B cell (primary cell): ENCODE data around the gene RTN4RL1. TPM values are rescaled to one million over a fixed set of nuclear protein-coding genes. Genes with fewer than 3 reads are reported as not detected.

Source experiments
- ATAC-seq: fragments of 200-7000 bp; cut with Tn5 transposase; one replicate; pipeline ENCODE4 v1.10.0; 2021; ENCODE audit warnings: low read depth, mild to moderate bottlenecking, moderate number of reproducible peaks, moderate library complexity
- CTCF ChIA-PET: fragments of 350-600 bp; sonication (Branson Sonifier 250); formaldehyde crosslinking; loops from one replicate; lab custom pipeline; 2021; ENCODE audit warnings: antibody characterized with exemption, inconsistent platforms; lab: Charles Lee
- POLR2A ChIA-PET: fragments of 350-600 bp; sonication (Branson Sonifier 250); formaldehyde crosslinking; loops from one replicate; lab custom pipeline; 2021; ENCODE audit warnings: antibody characterized with exemption; lab: Charles Lee
- DNase-seq: peaks from one replicate; pipeline ENCODE4 v3.0.0; 2013
- H2AFZ ChIP-seq: 2 replicates; pipeline ENCODE4 v1.6.1; 2012; ENCODE audit warnings: mild to moderate bottlenecking, low read depth, low read length; ENCODE audit not compliant: insufficient read depth, poor library complexity, severe bottlenecking
- H3K27ac ChIP-seq, 2 donors: 1 replicate in 1 of 2; 2 replicates in 1 of 2; pipeline ENCODE4 v1.5.1; 2012 to 2013; ENCODE audit warnings: low read length in 2 of 2, mild to moderate bottlenecking in 2 of 2, moderate library complexity in 1 of 2
- H3K27me3 ChIP-seq, 4 experiments: fragments of 200-600 bp in 1 of 4; sonication (generic) in 1 of 4; replicated peaks in 1 of 4; 1 replicate in 2 of 4; 2 replicates in 2 of 4; pipeline versions ENCODE4 v1.6.1 to v1.7.0; 2013 to 2016; ENCODE audit warnings: low read length in 3 of 4, mild to moderate bottlenecking in 2 of 4, mixed read lengths in 1 of 4, moderate library complexity in 1 of 4; ENCODE audit not compliant: insufficient read depth in 4 of 4, control insufficient read depth in 3 of 4; ENCODE audit errors: control extremely low read depth in 1 of 4
- H3K36me3 ChIP-seq, 2 experiments: replicated peaks in 1 of 2; 1 replicate in 1 of 2; 2 replicates in 1 of 2; pipeline versions ENCODE4 v1.6.1 to v1.7.1; 2013; ENCODE audit warnings: low read length in 1 of 2; ENCODE audit not compliant: insufficient read depth in 2 of 2, control insufficient read depth in 1 of 2; ENCODE audit errors: control extremely low read depth in 1 of 2, extremely low read depth in 1 of 2
- H3K4me1 ChIP-seq, 2 donors: fragments of 200-600 bp in 1 of 2; sonication (generic) in 1 of 2; 1 replicate in 1 of 2; 2 replicates in 1 of 2; pipeline versions ENCODE4 v1.5.1 to v1.6.1; 2013 to 2017; ENCODE audit warnings: low read length in 2 of 2; ENCODE audit not compliant: control insufficient read depth in 2 of 2, insufficient read depth in 2 of 2
- H3K4me2 ChIP-seq: replicated peaks from 2 replicates; pipeline ENCODE3; 2012; ENCODE audit warnings: mild to moderate bottlenecking, low read depth, low read length; ENCODE audit not compliant: poor library complexity, severe bottlenecking
- H3K4me3 ChIP-seq, 5 experiments: fragments of 200-600 bp in 1 of 5; sonication (generic) in 1 of 5; 1 replicate in 3 of 5; 2 replicates in 2 of 5; pipeline versions ENCODE4 v1.5.1 to v1.7.0; 2011 to 2016; ENCODE audit warnings: low read length in 4 of 5, mild to moderate bottlenecking in 4 of 5, low read depth in 2 of 5, control low read depth in 1 of 5, moderate library complexity in 1 of 5; ENCODE audit not compliant: insufficient read depth in 1 of 5; ENCODE audit errors: control extremely low read depth in 1 of 5, extremely low read depth in 1 of 5
- H3K79me2 ChIP-seq: fragments of 200-600 bp; sonication (generic); one replicate; pipeline ENCODE4 v1.6.0; 2016; ENCODE audit warnings: low read length; ENCODE audit not compliant: control insufficient read depth, insufficient read depth
- H3K9ac ChIP-seq: fragments of 200-600 bp; sonication (generic); 2 replicates; pipeline ENCODE4 v1.6.1; 2017; ENCODE audit warnings: mild to moderate bottlenecking, low read length, moderate library complexity
- H3K9me3 ChIP-seq, 3 donors: one replicate each; pipeline versions ENCODE4 v1.6.1 to v1.7.1; 2013; ENCODE audit warnings: low read length in 2 of 3; ENCODE audit not compliant: control insufficient read depth in 2 of 3, insufficient read depth in 1 of 3; ENCODE audit errors: control extremely low read depth in 1 of 3
- H4K20me1 ChIP-seq: 2 replicates; pipeline ENCODE4 v1.6.0; 2012; ENCODE audit warnings: mild to moderate bottlenecking, low read length; ENCODE audit not compliant: insufficient read depth, control insufficient read depth, poor library complexity, severe bottlenecking
- H3K27ac Mint-ChIP-seq: one replicate; pipeline ENCODE4 v1.8.0; 2021; ENCODE audit warnings: mixed read lengths
- H3K27me3 Mint-ChIP-seq: one replicate; pipeline ENCODE4 v1.8.0; 2021; ENCODE audit warnings: mixed read lengths
- H3K4me1 Mint-ChIP-seq: one replicate; pipeline ENCODE4 v1.8.0; 2021; ENCODE audit warnings: mixed read lengths
- H3K4me3 Mint-ChIP-seq: one replicate; pipeline ENCODE4 v1.8.0; 2021; ENCODE audit warnings: mixed read lengths
- H3K9me3 Mint-ChIP-seq: one replicate; pipeline ENCODE4 v1.8.0; 2022; ENCODE audit warnings: mixed read lengths; ENCODE audit not compliant: insufficient read depth
- EZH2 ChIP-seq: IDR thresholded peaks from 2 replicates; pipeline ENCODE4 v1.6.1; 2012; ENCODE audit warnings: borderline replicate concordance, low read depth, mild to moderate bottlenecking, moderate library complexity, low read length; ENCODE audit not compliant: insufficient read depth, poor library complexity, severe bottlenecking
- WGBS: methylation state at CpG from one replicate; pipeline ENCODE4 v1.1.5; 2013; ENCODE audit warnings: missing lambda C conversion rate; ENCODE audit not compliant: insufficient coverage; 5-methylcytosine and 5-hydroxymethylcytosine counted together
- intact Hi-C: fragments of 100-400 bp; cut with micrococcal nuclease; formaldehyde crosslinking; loops from one replicate; pipeline ENCODE4 v1.10.0; 2022
- polyA plus RNA-seq: library from polyadenylated mRNA; depleted of rRNA; stranded (reverse); fragments of >200 nt; gene quantifications from 2 replicates; pipeline ENCODE4 v1.2.3, GENCODE V29; 2012
- total RNA-seq, 2 donors: library from RNA; stranded (reverse); fragments of 120-200 nt in 1 of 2; gene quantifications; 1 replicate in 1 of 2; 2 replicates in 1 of 2; pipeline versions ENCODE4 v1.2.3 to v1.2.4, GENCODE V29; 2013 to 2022
- TF ChIP-seq, protein P1 (sequence below): fragments of 200-600 bp; IDR thresholded peaks from one replicate; pipeline ENCODE4 v1.8.0; 2022; ENCODE audit warnings: antibody characterized with exemption, mild to moderate bottlenecking

The RTN4RL1 gene
- total and polyA plus RNA-seq, 2 donors (not counting 1 experiment from before 2014, with no cell fraction given), result 0.03 to 0.07 TPM

DNA sequence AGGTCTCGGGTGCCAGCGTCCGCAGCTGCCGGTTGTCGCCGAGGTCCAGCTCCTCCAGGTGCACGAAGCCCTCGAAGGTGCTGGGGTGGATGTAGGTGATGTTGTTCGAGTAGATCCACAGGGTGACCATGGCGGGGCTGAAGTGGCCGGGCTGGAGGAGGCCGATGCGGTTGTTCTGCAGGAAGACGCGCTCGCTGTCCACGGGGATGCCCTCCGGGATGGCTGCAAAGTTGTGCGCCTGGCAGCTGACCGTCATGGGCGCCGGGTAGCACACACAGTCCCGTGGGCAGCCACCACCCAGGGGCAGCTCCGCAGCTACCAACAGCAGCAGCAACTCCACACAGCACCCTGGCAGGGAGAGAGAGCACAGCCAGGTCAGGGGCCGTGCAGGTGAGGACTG, 87.7 kb downstream of the RTN4RL1 start:
- Histone ChIP-seq H3K27ac (no peak overlapping the region), H3K9me3 (no peaks in the 10 kb centered on the region), H4K20me1 (no peaks in the 10 kb centered on the region), H3K4me2 (no peak overlapping the region), H3K4me3 (no peak overlapping the region), H3K27me3 (no peaks in the 10 kb centered on the region), H3K9ac (no peak overlapping the region), H3K79me2 (no peaks in the 10 kb centered on the region), H2AFZ (no peak overlapping the region), H3K36me3 (no peaks in the 10 kb centered on the region), H3K4me1 (no peaks in the 10 kb centered on the region)
- ChIA-PET CTCF (no interaction called here), POLR2A (no interaction called here)
- Mint-ChIP-seq H3K27ac (no peak overlapping the region), H3K4me1 (no peaks in the 10 kb centered on the region), H3K27me3 (no peaks in the 10 kb centered on the region), H3K9me3 (no peaks in the 10 kb centered on the region), H3K4me3 (no peak overlapping the region)
- 91% methylated on average over 21 of the region's 25 CpGs for WGBS
- intact Hi-C loops, result no loop called here
- TF ChIP-seq EZH2, result no peak
- TF ChIP-seq, protein P1, sequence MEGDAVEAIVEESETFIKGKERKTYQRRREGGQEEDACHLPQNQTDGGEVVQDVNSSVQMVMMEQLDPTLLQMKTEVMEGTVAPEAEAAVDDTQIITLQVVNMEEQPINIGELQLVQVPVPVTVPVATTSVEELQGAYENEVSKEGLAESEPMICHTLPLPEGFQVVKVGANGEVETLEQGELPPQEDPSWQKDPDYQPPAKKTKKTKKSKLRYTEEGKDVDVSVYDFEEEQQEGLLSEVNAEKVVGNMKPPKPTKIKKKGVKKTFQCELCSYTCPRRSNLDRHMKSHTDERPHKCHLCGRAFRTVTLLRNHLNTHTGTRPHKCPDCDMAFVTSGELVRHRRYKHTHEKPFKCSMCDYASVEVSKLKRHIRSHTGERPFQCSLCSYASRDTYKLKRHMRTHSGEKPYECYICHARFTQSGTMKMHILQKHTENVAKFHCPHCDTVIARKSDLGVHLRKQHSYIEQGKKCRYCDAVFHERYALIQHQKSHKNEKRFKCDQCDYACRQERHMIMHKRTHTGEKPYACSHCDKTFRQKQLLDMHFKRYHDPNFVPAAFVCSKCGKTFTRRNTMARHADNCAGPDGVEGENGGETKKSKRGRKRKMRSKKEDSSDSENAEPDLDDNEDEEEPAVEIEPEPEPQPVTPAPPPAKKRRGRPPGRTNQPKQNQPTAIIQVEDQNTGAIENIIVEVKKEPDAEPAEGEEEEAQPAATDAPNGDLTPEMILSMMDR, result no peak
- ATAC-seq (no peak), DNase-seq (no peak)

DNA sequence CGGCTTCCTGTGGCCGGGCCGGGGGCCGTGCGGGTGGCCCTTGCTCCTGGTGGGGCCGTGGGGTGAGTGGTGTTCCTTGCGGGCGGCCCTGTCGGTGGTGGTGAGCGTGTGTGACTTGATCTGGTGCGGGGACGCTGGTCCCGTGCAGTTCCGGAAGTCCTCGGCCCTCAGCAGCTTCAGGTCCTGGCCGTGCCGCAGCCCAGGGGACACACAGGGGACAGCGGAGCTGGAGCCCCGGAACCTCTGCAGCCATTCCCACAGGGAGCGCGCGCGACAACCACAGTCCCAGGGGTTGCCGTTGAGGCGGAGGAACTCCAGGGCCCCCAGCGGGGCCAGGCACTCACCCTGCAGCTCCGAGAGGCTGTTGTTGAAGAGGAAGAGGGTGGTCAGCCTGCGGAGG, 88.4 kb downstream of the RTN4RL1 start:
- Histone ChIP-seq H3K9me3 (no peaks in the 10 kb centered on the region), H3K9ac (no peak overlapping the region), H4K20me1 (no peaks in the 10 kb centered on the region), H3K27me3 (no peaks in the 10 kb centered on the region), H3K79me2 (no peaks in the 10 kb centered on the region), H3K36me3 (no peaks in the 10 kb centered on the region), H3K4me1 (no peaks in the 10 kb centered on the region), H3K27ac (no peak overlapping the region), H2AFZ (no peak overlapping the region), H3K4me2 (no peak overlapping the region), H3K4me3 (no peak overlapping the region)
- Mint-ChIP-seq H3K27me3 (no peaks in the 10 kb centered on the region), H3K27ac (no peak overlapping the region), H3K4me3 (no peak overlapping the region), H3K9me3 (no peaks in the 10 kb centered on the region), H3K4me1 (no peaks in the 10 kb centered on the region)
- ATAC-seq, result no peak
- intact Hi-C loops, result no loop called here
- 73% methylated on average over 28 of the region's 28 CpGs for WGBS
- ChIA-PET POLR2A (no interaction called here), CTCF (no interaction called here)
- DNase-seq, result no peak
- TF ChIP-seq EZH2, result no peak
- TF ChIP-seq, protein P1, result no peak
